Stimulated activated CD8-positive, alpha-beta memory T cell treated with anti-CD3 and anti-CD28 coated beads, Interleukin-12 subunit alpha, Interleukin-12 subunit beta, amount 100 ng/mL, for 24 hours (primary cell): ENCODE measurements around the gene FCHO1.

Experiments used
- DNase-seq: peaks from one replicate; pipeline ENCODE4 v3.0.0-alpha.2; 2020; ENCODE audit errors: extremely low read depth

The FCHO1 gene

DNA sequence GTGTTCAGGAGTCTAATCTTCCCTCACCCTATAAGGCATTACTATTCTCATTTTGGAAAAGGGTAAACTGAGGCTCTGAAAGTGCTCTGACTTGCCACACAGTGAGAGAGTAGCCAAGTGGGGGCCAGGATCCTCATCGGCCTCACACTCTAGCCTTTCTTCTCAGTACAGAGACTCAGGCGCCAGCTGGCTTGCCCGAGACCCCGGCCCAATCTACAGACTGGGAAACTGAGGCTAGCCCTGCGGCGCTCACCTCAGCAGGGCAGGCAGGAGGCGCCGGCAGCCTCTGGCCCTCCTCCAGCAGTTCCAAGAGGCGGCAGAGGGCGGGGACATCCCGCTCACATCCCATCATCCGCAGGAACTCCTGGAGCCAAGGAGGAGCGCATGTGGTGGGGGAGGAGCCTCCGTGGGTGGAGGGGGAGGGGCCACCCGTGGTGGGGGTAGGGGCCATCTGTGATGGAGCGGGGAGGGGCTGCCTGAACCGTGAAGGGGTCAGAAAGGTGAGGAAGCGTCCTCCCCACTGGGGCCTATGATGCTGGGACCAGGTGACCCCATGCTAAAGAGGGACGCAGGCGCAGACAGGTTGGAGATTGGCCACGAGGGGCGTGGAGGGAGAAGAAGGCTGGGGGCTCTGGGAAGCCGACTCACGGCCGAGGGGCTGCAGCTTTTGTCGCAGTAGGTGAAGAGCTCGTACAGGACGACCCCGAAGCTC, 78.7 kb downstream of the FCHO1 start:
- DNase-seq = no peak

- DNase-seq = no peak
Observed at GRCh38 chr19:17830567-17831418, 79.5 kb downstream of the FCHO1 start.

DNA sequence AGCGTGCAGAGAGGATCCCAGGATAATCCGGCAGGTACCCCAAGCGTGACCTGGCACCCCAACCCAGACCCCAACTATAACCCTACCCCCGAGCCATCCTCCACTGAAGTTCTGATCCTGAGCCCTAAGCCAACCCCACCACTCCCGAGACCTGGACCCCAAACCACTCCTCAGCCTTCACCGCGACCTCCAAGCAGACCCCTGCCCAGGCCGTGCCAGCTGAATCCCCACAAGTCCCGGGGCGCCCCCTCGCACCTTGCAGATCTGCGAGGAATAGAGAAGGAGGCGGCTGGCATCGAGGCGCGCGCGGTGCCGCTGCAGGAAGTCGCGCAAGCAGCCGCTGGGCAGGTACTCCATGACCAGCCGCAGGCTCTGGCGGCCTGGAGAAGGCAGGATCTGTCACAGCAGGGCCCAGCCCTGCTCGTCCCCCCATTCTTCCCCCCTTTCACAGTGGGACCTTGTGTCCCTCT, 80.2 kb downstream of the FCHO1 start:
- DNase-seq = no peak

DNA sequence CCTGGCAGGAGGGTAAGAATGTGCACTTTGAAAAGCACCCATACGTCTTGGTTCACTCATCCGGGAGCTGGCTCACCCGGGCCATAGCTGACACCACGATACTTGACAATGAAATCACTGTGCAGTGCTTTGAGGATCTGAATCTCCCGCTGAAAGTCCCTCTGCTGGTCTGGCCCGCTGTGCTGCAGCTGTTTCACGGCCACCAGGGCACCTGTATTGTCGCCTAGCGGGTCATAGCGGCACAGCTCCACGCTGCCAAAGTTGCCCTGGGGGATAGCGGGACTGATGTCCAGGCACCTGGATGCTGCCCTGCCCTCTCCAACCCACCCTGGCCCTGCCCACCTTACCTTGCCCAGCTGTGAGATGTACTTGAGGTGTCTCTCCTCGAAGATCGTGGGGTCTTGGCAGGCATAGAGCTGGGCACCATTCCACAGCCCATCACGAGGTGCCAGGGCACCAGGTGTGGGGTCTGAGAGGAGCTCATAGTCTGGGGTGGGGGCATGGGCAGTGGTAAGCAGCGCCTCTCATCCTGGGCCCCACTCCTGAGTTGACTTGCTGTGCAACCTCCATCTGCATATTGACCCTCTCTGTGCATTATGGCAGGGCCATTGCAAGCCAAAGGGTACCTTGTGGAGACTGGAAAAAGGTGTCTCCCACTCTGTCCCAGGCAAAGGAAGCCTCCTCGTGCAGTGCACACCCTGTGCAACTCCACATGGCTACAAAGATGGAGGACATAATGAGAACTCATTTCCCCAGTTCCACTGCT, 81.3 kb downstream of the FCHO1 start:
- DNase-seq = no peak

DNA sequence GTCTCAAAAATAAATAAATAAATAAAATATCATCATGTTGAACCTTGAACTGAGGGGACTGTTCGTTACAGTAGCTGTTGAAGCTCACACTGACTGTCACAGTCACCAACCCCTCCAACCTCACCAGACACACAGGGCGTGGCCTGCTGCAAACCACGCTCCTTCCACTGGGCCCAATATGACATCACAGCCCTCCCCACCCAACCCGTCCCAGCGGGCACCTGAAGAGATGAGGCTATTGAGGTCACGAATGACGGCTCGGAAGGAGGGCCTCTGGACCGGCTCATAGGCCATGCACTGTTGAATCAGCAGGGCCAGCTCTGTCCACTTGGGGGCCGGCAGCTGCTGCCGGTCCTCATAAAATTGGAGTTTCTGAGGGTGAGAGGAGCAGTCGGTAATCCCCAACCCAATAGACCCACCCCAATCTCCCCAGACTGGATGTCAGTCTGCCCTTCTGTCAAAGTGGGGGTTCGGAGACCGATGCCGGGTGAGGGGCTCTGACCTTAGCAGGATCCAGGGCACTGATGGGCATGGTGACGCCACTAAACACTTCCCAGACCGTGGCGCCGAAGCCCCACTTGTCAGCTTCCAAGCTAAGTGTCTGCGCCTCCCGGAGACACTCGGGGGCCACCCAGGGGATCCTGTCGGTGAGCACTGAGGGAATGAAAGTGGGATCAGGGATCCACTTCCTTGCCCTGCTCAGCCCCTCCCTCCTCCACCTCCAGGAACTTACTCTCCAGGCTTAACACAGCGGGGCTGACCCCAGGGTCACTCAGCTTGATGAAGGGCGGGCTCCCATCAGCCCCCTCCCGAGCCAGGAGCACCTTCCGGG, 83.3 kb downstream of the FCHO1 start:
- no peak for DNase-seq

- no peak for DNase-seq
Observed at GRCh38 chr19:17835182-17836006, 84.1 kb downstream of the FCHO1 start.

- DNase-seq = no peak
Observed at GRCh38 chr19:17836530-17836929, 85.3 kb downstream of the FCHO1 start.

DNA sequence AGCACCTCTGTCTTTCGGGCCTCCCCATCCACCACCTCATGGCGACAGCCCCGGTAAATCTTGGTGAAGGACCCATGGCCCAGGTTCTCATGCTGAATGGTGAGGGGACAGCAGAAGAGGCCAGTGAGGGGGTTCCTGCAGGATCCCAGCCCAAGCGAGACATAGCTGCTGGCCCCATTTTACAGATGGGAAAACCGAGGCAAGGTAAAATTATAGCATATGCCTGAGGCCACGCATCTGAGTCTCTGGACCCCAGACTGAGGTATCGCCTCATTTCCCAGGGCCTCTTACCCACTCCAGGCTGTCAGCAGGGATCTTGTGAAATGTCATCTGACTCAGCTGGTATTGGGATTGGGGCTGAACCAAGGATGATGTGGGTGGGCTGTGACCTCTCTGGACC, 86.7 kb downstream of the FCHO1 start:
- DNase-seq = no peak
